ENCODE measurements around the gene ABCA9.

The ABCA9 gene

DNA sequence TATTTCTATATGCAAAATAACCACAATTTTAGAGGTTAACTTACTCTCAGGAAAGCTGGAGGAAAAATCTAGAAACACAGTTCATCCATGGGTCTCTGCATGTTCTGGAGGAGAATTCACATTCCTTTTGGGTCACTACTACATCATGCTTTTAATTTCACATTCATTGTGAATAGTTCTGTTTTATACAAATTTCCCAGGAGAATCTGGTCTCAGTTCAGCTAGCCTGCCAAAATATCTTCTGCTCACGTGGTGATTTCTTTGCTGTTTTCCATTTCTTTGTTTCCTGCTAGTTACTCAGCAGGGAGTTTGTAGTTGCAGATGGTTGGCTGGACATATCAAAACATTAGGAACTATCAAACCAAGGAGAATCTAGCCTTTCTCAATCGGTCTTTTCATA is at the start of gene ABCA9:
ABCA9 (minus strand) TSS at position 106 of the 400 bp plus-strand sequence. CDS start 9,801 bp downstream, outside the sequence.
- no peak for DNase-seq (ENCODE audit: low read depth)
- TF ChIP-seq, protein P1, sequence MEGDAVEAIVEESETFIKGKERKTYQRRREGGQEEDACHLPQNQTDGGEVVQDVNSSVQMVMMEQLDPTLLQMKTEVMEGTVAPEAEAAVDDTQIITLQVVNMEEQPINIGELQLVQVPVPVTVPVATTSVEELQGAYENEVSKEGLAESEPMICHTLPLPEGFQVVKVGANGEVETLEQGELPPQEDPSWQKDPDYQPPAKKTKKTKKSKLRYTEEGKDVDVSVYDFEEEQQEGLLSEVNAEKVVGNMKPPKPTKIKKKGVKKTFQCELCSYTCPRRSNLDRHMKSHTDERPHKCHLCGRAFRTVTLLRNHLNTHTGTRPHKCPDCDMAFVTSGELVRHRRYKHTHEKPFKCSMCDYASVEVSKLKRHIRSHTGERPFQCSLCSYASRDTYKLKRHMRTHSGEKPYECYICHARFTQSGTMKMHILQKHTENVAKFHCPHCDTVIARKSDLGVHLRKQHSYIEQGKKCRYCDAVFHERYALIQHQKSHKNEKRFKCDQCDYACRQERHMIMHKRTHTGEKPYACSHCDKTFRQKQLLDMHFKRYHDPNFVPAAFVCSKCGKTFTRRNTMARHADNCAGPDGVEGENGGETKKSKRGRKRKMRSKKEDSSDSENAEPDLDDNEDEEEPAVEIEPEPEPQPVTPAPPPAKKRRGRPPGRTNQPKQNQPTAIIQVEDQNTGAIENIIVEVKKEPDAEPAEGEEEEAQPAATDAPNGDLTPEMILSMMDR (IDR thresholded peaks at IDR 0.05; ENCODE audit: insufficient read depth, low read depth, low read length, missing control alignments) = no peak
- no peak within 1 kb of the TSS for H3K4me3 ChIP-seq (ENCODE audit: low read depth, low read length)

- TF ChIP-seq, protein P1 (IDR thresholded peaks at IDR 0.05; ENCODE audit: insufficient read depth, low read depth, low read length, missing control alignments) = no peak
- no peak for DNase-seq (ENCODE audit: low read depth)
- H3K4me3 ChIP-seq (ENCODE audit: low read depth, low read length) = no peak overlapping the region
Measured at GRCh38 chr17:69105907-69106730, 45.4 kb upstream of the ABCA9 start.

DNA sequence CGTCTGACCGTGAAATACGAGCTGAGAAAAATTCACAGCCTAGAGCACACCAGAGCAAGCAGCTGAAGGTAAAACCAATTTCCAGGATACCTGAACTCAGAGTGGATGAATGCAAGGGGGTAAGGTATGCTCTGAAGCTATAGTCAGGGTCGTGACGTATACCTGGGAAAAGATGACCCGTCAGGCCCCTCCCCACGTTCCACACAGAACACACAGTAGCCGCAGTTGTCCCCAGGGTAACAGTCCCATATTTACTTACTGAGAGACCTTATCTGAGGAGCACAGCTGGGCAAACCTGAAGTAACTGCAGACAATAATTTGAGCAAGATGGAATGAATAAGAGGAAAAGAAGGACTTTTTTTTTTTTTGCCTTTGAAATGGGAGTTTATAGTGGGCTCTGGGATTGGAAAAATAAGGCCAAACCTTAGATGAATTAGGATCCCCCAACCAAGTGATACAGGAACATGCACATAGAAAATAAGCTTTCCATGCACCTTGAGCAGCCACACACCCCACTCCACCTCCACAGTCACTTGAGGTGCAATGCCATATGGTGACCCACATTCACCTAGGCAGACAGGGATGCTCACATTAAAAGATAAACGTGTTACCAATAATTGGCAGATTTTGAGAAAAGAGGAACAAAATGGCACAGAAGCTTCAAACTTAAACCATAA is 43.0 kb upstream of the ABCA9 start:
- no peak for DNase-seq (ENCODE audit: low read depth)
- TF ChIP-seq, protein P1 (IDR thresholded peaks at IDR 0.05; ENCODE audit: insufficient read depth, low read depth, low read length, missing control alignments) = no peak
- H3K4me3 ChIP-seq (ENCODE audit: low read depth, low read length) = no peak overlapping the region

DNA sequence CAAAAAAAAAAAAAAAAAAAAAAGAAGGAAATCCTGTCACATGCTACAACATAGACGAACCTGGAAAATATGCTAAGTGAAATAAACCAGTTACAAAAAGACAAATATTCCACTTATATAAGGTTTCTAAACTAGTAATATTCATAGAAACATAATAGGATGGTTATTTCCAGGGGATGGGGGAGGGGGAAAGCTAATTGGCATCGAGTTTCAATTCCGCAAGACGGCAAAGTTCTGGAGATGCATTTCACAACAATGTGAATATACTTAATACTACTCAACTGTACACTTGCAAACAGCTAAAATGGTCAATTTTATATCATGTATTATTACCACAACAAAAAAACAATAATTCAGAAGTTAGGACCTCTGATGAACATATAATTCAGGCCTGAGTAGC is 37.9 kb upstream of the ABCA9 start:
- H3K4me3 ChIP-seq (ENCODE audit: low read depth, low read length) = no peak overlapping the region
- DNase-seq (ENCODE audit: low read depth) = no peak
- TF ChIP-seq, protein P1 (IDR thresholded peaks at IDR 0.05; ENCODE audit: insufficient read depth, low read depth, low read length, missing control alignments) = no peak

DNA sequence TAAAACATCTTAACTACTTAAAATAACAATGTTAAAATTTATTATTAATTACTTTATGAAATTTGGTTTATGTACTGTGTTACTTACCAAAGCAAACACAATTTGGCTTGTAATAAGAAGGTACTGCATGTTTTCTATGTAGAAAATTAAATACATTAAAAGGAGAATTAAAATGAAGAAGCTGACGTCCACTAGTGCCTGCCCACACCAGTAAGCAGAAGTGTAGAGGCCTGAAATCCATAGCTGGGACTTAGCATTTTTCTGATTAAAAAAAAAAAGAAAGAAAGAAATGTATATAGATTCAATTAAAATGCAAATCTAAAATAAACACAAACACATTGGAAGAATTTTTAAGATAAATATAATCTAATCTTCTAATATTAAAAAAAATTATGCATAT is 35.8 kb upstream of the ABCA9 start:
- DNase-seq (ENCODE audit: low read depth) = no peak
- TF ChIP-seq, protein P1 (IDR thresholded peaks at IDR 0.05; ENCODE audit: insufficient read depth, low read depth, low read length, missing control alignments) = no peak
- H3K4me3 ChIP-seq (ENCODE audit: low read depth, low read length) = no peak overlapping the region

DNA sequence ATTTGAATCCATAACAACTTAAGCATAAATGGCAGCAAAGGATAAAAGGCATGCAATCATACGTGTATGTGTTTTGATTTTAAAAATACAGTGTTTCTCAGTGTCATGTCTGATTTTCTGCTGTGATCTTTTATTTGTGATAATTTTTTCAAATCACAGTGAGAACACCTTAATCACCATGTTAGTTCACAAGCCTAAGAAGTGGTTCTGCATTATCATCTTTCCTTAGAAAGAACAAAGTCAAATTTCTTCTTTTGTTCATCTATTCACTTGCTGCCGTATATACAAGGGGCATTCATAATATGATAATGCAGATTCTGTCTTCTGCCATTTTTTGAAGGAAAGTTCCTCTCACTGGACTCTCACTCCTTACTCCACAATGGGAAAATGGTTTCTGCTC is 33.3 kb upstream of the ABCA9 start:
- DNase-seq (ENCODE audit: low read depth) = no peak
- H3K4me3 ChIP-seq (ENCODE audit: low read depth, low read length) = no peak overlapping the region
- TF ChIP-seq, protein P1 (IDR thresholded peaks at IDR 0.05; ENCODE audit: insufficient read depth, low read depth, low read length, missing control alignments) = no peak

Data from GM12865 (cell line).